Hindlimb muscle (tissue), 1 donor: Measurements from ENCODE around the gene TSC22D4. TPM values are rescaled to one million over a fixed set of nuclear protein-coding genes. Genes with fewer than 3 reads are reported as not detected.
"Not testable (repeated sequence)": the region's sequence is repeated elsewhere in the genome, so short reads cannot be mapped to it uniquely, and the experiment has no call there.

Source experiments
- DNase-seq: peaks from one replicate; pipeline ENCODE4 v3.0.0-alpha.2; 2013
- polyA plus RNA-seq: library from polyadenylated mRNA; unstranded; fragments of 120-200 nt; gene quantifications from one replicate; pipeline ENCODE4 v1.2.1, GENCODE V29; 2013; ENCODE audit not compliant: insufficient read length

TSC22D4 gene
- 61.5 TPM for polyA plus RNA-seq

DNA sequence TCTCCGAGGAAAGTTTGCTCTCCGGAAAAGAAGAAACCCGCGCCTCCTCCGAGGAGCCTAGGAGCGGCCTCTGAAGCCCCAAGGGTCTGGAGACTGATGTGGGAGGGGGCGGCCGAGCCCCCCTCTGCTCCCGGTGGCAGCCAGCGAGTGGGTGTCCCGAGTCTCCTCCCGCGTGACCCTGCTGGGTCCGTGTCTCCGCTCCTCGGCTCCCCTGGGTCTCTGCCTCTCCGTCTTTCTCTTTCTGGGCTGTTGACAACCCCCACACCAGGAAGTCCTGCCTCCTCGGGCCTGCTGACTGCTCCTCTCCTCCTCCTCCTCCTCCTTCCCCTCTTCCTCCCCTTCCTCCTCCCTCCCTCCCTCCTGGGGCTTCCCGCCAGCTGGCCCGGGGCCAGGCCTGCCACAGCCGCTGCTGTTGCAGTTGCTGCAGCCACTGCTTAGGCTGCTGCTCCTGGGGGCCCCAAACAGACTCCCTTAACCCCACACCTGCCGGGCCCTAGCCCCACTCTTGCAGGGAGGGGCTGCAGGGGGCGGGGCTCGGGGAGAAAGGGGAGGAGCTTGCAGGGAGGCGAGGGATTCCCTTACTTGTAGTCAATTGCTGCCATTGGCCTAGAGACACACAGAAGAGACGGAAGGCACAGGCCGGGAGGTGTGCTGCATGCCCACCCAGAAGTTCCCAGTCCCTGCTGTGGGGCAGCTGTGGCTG lies at the start of gene TSC22D4:
Gene TSC22D4, minus strand, starts transcription at position 257 of the 703 bp plus-strand sequence. CDS start 1,176 bp downstream, outside the sequence.
- DNase-seq, result peak; percentile 96

DNA sequence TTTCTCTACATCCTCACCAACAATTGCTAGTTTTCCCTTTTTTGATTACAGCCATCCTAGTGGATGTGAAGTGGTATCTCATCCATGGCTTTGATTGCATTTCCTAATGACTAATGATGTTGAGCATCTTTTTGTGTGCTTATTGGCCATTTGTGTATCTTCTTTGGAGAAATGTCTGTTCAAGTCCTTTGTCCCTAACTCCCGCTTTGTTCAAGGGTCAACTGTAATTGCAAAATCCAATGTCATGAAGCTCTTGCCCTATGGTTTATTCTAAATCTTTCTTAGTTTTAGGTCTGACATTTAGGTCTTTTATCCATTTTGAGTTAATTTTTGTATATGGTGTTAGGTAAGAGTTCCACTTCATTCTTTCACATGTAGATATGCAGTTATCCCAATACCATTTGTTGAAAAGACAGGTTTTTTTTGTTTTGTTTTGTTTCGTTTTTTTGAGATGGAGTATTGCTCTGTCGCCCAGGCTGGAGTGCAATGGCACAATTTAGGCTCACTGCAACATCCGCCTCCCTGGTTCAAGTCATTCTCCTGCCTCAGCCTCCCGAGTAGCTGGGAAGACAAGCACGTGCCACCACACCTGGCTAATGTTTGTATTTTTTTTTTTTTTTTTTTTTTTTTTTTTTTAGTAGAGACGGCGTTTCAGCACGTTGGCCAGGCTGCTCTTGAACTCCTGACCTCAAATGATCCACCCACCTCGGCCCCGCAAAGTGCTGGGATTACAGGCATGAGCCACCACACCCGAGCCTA lies 49.3 kb upstream of the TSC22D4 start:
- DNase-seq, result not testable (repeated sequence)

DNA sequence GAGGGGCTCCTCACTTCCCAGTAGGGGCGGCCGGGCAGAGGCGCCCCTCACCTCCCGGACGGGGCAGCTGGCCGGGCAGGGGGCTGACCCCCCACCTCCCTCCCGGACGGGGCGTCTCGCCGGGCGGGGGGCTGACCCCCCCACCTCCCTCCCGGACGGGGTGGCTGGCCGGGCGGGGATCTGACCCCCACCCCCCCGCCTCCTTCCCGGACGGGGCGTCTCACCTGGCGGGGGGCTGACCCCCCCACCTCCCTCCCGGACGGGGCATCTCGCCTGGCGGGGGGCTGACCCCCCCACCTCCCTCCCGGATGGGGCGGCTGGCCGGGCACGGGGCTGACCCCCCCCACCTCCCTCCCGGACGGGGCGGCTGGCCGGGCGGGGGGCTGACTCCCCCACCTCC lies 44.2 kb upstream of the TSC22D4 start:
- DNase-seq, result not testable (repeated sequence)

DNA sequence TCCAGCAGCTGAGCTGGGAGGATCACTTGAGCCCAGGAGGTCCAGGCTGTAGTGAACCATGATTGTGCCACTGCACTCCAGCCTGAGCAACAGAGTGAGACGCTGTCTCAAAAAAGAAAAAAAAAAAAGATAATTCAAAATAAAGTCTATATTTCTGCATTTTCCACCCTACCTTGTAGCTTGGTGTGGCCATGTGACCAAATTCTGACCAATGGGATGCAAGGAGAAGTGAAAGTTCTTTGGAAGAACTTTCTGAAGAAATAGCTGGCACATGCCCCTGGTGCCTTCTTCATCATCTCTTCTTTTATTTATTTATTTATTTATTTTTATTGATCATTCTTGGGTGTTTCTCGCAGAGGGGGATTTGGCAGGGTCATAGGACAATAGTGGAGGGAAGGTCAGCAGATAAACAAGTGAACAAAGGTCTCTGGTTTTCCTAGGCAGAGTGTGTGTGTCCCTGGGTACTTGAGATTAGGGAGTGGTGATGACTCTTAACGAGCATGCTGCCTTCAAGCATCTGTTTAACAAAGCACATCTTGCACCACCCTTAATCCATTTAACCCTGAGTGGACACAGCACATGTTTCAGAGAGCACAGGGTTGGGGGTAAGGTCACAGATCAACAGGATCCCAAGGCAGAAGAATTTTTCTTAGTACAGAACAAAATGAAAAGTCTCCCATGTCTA lies 43.0 kb upstream of the TSC22D4 start:
- not testable (repeated sequence) for DNase-seq

DNA sequence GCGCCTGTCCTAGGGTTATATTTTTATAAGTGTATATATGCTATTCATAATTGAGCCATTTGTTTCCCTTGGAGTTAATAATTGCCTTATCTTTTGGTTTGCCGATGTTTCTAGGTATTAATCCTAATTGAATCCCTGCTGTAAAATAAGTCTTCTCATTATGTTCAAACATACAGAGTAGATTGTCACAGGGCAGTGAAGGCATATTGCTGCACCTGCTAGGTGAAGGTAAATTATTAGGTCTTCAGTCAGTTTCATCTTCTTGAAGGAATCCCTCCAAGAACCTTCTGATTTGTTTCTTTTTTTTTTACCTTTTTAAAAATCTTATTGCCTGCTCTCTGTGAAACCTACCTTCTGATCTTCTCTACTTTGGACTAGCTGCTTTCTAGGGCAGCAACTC lies 42.1 kb upstream of the TSC22D4 start:
- no peak for DNase-seq

DNA sequence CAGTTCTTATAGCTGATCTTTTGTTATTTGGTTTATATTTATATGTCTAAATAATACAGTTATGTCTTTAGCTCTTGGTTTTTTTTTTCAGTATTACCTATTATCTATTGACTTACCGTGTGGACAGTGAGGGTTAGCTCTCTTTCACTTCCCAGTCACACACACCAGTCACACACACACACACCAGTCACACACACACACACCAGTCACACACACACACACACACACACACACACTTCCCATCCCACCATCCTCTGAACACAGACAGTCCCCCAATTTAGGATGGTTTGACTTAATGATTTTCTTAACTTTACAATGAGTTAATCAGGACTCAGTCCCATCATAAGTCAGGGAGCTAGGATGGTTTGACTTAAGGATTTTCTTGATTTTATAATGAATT lies 41.1 kb upstream of the TSC22D4 start:
- no peak for DNase-seq

DNA sequence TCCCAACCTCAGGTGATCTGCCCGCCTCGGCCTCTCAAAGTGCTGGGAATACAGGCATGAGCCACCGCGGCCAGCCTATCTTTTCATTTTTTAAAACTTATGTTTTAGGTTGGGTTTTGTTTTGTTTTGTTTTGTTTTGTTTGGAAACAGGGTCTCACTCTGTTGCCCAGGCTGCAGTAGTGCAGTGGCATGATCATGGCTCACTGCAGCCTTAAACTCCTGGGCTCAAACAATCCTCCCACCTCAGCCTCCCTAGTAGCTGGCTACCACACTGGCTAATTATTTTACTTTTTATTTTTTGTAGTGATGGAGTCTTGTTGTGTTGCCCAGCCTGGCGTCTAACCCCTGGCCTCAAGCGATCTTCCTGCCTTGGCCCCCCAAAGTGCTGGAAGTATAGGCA lies 40.6 kb upstream of the TSC22D4 start:
- DNase-seq, result no peak

DNA sequence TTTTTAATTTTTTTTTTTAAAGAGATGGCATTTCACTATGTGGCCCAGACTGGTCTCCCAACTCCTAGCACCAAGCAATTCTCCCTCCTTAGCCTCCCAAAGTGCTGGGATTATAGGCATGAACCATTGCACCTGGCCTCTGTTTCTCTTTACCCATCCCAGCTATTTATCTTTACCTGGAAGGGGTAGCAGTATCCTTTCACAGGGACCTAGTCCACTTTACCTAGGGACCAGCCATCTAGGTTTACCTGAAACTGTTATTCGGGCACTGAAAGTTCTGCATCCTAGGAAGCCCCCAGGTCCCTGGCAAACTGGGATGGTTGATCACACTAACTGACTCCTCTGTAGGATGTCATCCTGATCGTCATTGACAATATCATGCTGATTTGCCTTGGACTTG lies 38.3 kb upstream of the TSC22D4 start:
- DNase-seq, result no peak

DNA sequence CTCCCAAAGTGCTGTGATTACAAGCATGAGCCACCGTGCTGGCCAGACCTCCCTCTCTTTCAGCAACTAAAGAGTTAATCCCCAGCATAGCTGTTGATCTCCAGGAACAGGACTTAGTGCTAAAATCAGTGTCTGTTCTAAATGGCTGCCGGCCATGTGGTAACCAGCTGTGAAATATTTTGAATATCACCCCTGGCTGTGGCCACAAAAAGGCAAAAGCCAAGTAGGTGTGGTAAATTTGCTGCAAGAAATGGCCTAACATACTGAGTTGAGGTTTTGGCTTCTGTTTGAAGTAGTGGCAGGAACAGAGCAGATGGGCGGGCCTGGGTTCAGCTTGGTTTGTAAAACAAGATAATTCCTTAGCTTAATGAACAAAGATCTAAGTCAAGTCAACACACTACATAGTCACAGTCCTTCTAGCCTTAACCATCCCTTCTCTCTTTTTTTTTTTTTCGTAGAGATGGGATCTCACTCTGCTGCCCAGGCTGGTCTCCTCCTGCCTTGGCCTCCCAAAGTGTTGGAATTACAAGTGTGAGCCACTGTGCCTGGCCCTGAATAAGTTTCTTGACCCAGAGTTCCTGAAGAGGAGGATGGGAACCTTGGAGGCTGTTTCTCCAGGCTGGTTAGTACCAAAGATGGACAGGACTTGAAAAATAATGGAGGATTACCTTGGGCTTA lies 37.3 kb upstream of the TSC22D4 start:
- DNase-seq, result peak; percentile 49

DNA sequence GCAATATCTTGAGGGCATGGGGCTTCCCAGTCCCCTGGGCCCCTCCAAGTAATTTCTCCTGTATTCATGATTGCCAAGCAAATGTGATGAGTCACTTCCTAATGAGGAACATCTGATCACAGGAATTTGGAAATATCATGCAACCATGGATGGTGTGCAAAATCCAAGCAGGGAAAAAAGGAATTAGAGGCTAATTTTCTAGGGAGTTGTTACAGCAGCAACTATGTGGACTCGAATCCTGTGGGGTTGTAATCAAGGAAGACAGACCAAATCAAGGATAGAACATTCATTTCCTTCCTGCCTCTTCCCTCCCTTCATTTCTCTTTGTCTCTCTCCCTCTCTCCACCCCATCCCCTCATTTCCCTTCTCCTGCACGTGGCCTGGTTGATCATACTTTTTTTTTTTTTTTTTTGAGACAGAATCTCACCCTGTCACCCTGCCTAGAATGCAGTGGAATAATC lies 36.1 kb upstream of the TSC22D4 start:
- peak; percentile 27 for DNase-seq

DNA sequence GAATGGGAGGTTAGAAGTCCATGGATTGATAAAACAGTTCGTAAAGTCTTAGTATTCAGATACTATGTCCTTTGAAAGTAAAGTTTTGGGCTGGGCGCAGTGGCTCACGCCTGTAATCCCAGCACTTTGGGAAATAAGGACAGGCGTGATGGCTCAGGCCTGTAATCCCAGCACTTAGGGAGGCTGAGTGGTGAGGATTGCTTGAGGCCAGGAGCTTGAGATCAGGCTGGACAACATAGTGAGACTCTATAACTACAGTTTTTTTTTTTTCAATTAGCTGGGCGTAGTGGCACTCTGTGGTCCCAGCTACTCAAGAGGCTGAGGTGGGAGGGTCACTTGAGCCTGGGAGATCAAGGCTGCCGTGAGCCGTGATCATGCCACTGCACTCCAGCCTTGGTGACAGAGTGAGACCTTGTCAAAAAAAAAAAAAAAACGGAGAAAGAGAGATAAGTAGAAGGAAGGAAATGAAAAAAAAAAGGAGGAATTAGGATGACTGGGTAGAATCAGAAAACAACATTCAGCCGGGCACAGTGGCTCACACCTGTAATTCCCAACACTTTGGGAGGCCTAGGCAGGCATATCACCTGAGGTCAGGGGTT lies 34.3 kb upstream of the TSC22D4 start:
- DNase-seq, result no peak

DNA sequence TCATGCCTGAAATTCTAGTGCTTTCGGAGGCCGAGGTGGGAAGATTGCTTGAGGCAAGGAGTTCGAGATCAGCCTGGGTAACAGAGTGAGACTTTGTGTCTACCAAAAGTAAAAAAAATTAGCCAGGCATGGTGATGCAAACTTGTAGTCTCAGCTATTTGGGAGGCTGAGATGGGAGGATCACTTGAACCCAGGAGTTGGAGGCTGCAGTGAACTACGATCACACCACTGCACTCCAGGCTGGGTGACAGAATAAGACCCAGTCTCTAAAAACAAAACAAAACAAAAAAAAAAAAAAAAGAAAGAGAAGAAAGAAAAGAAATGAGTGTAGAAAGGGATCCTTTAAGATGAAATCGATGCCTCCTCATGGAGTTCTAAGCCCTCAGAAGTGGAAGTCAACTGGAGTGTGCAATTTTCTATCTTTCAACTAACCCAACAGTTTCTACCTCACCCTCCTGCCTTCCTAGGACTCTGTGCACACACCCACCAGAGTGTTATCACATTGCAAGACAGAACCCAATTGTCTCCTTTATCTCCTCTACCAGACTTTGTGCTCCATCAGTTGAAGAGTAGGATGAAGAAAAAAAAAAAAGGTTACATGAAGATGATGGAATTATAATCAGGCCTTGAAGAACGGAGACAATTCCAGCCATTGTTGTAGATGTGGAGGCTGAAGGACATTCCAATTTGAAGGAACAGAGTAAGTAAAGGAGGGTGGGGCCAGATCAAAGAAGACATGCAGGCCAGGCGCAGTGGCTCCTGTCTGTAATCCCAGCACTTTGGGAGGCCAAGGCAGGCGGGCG lies 31.6 kb upstream of the TSC22D4 start:
- DNase-seq, result no peak

DNA sequence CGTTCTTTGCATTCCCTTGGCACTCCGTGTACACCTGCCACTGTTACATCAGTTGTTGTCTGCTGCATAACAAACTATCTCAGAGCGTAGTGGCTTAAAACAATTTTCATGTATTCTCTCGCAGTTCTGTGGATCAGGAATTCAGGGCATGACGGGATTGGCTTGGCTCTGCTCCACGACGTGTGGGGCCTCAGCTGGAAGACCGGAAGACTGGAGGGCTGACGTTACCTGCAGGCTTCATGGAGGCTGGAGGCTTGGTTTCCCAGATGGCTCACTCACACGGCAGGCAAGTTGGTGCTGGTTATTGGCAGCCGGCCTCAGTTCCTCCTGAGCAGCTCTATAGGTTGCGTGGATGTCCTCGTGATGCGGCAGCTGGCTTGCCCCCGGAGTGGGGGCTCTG lies 30.2 kb upstream of the TSC22D4 start:
- DNase-seq, result no peak

DNA sequence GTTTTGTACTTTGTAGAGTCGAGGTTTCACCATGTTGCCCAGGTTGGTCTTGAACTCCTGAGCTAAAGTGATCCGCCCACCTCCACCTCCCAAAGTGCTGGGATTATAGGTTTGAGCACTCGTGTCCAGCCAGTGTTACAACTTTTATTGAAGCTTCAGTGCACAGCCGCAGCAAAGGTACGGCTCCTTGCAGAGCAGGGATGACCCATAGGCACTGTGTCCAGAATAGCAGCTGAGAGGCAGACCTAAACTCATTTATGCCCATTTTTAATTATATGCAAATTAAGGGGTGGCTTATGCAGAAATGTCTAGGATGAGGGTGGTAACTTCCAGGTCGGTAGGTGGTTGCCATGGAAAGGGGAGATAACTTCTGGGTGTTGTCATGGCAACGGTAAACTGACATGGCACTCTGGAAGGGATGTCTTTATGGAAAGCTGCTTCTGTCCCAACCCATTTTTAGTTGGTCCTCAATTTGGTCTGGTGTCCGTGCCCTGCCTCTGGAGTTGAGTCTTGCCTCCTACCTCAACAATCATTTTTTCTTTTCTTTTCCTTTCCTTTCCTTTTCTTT lies 27.4 kb upstream of the TSC22D4 start:
- DNase-seq, result no peak

DNA sequence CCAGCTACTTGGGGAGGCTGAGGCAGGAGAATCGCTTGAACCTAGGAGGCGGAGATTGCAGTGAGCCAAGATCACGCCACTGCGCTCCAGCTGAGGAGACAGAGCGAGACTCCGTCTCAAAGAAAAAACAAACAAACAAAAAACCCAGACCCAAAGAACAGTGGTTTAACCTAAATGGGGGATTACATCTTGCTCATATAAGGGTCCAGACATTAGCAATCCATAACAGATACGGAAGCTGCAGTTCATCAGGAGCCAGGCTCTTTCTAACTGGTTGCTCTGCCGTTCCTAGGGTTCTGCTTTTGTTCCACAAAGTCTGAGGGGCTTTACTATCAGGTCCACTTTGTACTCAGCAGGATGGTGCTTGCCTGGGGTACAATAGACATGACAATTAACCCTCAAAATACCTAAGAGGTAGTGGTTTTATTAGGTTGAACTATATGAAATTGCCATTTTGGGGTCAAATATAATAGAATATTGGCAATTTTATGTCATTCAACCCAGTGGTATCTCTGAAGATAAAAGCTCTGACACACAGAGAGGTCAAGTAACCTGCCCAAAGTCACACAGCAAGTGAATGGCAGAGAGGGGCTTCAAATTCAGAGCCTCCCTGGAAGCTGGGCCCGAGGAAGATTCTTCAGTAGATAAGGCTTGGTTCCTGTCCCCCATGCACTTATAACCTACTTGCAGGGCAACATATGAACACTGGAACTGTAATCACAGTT lies 26.0 kb upstream of the TSC22D4 start:
- DNase-seq, result no peak

DNA sequence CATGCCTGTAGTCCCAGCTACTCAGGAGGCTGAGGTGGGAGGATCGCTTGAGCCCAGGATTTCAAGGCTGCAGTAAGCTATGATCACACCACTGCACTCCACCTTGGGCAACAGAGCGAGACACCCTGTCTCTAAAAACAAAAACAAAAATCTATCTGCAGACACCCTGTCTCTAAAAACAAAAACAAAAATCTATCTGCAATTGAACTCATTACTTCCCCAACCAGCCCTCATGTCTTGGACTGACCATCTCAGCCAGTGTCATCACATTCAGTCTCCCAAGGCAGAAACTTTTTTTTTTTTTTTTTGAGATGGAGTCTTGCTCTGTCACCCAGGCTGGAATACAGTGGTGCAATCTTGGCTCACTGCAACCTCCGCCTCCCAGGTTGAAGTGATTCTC lies 25.0 kb upstream of the TSC22D4 start:
- DNase-seq, result not testable (repeated sequence)

DNA sequence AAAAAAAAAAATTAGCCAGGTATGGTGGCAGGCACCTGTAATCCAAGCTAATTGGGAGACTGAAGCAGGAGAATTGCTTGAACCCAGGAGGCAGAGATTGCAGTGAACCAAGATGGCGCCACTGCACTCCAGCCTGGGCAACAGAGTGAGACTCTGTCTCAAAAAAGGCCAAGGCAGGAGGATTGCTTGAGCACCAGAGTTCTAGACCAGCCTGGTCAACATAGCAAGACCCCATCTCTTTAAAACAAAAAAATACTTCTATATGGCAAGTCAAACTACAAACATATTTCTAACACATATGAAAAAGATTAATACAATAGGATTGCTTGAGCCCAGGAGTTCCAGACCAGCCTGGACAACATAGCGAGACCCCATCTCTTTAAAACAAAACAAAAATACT lies 21.7 kb upstream of the TSC22D4 start:
- DNase-seq, result not testable (repeated sequence)

DNA sequence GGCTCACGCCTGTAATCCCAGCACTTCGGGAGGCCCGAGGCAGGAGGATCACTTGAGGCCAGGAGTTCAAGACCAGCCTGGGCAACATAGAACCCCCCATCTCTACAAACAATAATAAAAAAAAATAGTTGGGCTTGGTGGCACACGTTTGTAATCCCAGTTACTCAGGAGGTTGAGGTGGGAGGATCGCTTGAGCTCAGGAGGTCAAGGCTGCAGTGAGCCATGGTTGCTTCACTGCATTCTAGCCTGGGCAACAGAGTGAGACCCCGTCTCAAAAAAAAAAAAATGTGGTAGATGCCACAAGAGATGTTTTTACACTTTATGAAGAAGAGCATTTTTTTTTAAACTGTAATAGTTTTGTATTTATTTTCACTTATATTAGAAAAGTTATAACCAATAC lies 17.5 kb upstream of the TSC22D4 start:
- DNase-seq, result no peak

DNA sequence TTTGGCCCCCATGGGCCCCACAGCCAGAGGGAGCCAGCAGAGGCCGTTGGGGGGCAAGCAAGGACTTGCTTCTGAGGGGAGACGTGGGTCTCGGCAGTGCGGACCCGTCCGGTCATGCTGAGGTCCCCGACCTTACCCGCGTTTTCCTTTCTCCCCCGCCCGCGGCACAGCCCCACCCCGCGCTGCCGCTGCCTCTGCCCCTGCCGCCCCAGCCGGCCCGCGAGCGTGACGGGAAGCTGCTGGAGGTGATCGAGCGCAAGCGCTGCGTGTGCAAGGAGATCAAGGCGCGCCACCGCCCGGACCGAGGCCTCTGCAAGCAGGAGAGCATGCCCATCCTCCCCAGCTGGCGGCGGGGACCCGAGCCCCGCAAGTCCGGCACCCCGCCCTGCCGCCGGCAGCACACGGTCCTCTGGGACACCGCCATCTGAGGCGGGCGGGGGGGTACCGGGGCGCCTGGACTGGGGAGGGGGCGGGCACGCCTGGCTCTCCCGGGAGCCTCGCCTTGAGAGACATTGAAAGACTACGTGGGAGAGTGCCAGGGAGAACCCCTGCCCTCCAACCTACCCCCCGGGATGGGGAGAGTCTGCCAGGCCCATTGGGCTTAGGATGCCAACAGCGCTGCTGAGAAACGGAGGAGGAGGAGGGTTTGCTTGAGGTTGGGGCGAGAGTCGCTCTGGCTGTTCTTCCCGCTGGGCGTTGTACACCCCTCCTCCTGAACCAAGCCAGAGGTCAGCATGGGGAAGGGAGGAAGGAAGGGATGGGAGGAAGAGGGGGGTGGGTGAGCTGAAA lies 14.7 kb upstream of the TSC22D4 start:
- DNase-seq, result no peak
